Esophagus squamous epithelium (tissue), 4 donors: ENCODE results near the gene SLC25A13.

Experiments
- POLR2A ChIP-seq, 4 donors: fragments of 450-650 bp; IDR thresholded peaks; one replicate each; pipeline ENCODE4 v1.6.1; 2017; ENCODE audit warnings: antibody characterized with exemption in 4 of 4, mild to moderate bottlenecking in 4 of 4, moderate library complexity in 3 of 4
- TF ChIP-seq, protein P1 (sequence below), 6 experiments: fragments of 450-650 bp in 4 of 6; fragments of 200-600 bp in 2 of 6; sonication (generic) in 2 of 6; IDR thresholded peaks; one replicate each; pipeline ENCODE4 v1.5.1; 2016 to 2019; ENCODE audit warnings: antibody characterized with exemption in 6 of 6, mild to moderate bottlenecking in 4 of 6, moderate library complexity in 4 of 6

DNA sequence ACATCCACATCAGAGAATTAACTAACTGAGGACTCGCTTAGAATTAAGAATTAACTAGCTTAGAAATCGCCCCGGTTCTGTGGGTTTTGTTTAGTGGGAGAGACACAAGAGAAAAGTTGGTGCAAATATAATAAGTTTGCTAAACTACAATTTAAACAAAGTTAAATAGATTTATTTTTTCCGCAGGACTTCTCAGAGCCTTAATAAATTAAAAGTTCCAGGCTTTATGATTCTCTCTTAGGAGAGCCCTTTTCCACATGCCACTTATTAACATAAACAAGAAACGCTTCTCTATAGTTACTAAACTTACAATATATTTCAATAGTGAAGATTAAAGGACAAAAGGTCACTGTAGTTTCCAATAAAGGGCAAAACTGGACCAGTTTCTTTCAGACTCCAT, 100.0 kb downstream of the SLC25A13 start:
- TF ChIP-seq, protein P1, sequence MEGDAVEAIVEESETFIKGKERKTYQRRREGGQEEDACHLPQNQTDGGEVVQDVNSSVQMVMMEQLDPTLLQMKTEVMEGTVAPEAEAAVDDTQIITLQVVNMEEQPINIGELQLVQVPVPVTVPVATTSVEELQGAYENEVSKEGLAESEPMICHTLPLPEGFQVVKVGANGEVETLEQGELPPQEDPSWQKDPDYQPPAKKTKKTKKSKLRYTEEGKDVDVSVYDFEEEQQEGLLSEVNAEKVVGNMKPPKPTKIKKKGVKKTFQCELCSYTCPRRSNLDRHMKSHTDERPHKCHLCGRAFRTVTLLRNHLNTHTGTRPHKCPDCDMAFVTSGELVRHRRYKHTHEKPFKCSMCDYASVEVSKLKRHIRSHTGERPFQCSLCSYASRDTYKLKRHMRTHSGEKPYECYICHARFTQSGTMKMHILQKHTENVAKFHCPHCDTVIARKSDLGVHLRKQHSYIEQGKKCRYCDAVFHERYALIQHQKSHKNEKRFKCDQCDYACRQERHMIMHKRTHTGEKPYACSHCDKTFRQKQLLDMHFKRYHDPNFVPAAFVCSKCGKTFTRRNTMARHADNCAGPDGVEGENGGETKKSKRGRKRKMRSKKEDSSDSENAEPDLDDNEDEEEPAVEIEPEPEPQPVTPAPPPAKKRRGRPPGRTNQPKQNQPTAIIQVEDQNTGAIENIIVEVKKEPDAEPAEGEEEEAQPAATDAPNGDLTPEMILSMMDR (IDR thresholded peaks at IDR 0.05), result no peak
- no peak for TF ChIP-seq POLR2A (IDR thresholded peaks at IDR 0.05)
